B cell (primary cell): ENCODE data around the gene GALNT7. TPM values are rescaled to one million over a fixed set of nuclear protein-coding genes. Genes with fewer than 3 reads are reported as not detected.

ENCODE experiments used
- ATAC-seq: fragments of 200-7000 bp; cut with Tn5 transposase; one replicate; pipeline ENCODE4 v1.10.0; 2021; ENCODE audit warnings: low read depth, mild to moderate bottlenecking, moderate number of reproducible peaks, moderate library complexity
- CTCF ChIA-PET: fragments of 350-600 bp; sonication (Branson Sonifier 250); formaldehyde crosslinking; loops from one replicate; lab custom pipeline; 2021; ENCODE audit warnings: antibody characterized with exemption, inconsistent platforms; lab: Charles Lee
- POLR2A ChIA-PET: fragments of 350-600 bp; sonication (Branson Sonifier 250); formaldehyde crosslinking; loops from one replicate; lab custom pipeline; 2021; ENCODE audit warnings: antibody characterized with exemption; lab: Charles Lee
- DNase-seq: peaks from one replicate; pipeline ENCODE4 v3.0.0; 2013
- H2AFZ ChIP-seq: 2 replicates; pipeline ENCODE4 v1.6.1; 2012; ENCODE audit warnings: mild to moderate bottlenecking, low read depth, low read length; ENCODE audit not compliant: insufficient read depth, poor library complexity, severe bottlenecking
- H3K27ac ChIP-seq, 2 donors: 1 replicate in 1 of 2; 2 replicates in 1 of 2; pipeline ENCODE4 v1.5.1; 2012 to 2013; ENCODE audit warnings: low read length in 2 of 2, mild to moderate bottlenecking in 2 of 2, moderate library complexity in 1 of 2
- H3K27me3 ChIP-seq, 4 experiments: fragments of 200-600 bp in 1 of 4; sonication (generic) in 1 of 4; replicated peaks in 1 of 4; 1 replicate in 2 of 4; 2 replicates in 2 of 4; pipeline versions ENCODE4 v1.6.1 to v1.7.0; 2013 to 2016; ENCODE audit warnings: low read length in 3 of 4, mild to moderate bottlenecking in 2 of 4, mixed read lengths in 1 of 4, moderate library complexity in 1 of 4; ENCODE audit not compliant: insufficient read depth in 4 of 4, control insufficient read depth in 3 of 4; ENCODE audit errors: control extremely low read depth in 1 of 4
- H3K36me3 ChIP-seq, 2 experiments: replicated peaks in 1 of 2; 1 replicate in 1 of 2; 2 replicates in 1 of 2; pipeline versions ENCODE4 v1.6.1 to v1.7.1; 2013; ENCODE audit warnings: low read length in 1 of 2; ENCODE audit not compliant: insufficient read depth in 2 of 2, control insufficient read depth in 1 of 2; ENCODE audit errors: control extremely low read depth in 1 of 2, extremely low read depth in 1 of 2
- H3K4me1 ChIP-seq, 2 donors: fragments of 200-600 bp in 1 of 2; sonication (generic) in 1 of 2; 1 replicate in 1 of 2; 2 replicates in 1 of 2; pipeline versions ENCODE4 v1.5.1 to v1.6.1; 2013 to 2017; ENCODE audit warnings: low read length in 2 of 2; ENCODE audit not compliant: control insufficient read depth in 2 of 2, insufficient read depth in 2 of 2
- H3K4me2 ChIP-seq: replicated peaks from 2 replicates; pipeline ENCODE3; 2012; ENCODE audit warnings: mild to moderate bottlenecking, low read depth, low read length; ENCODE audit not compliant: poor library complexity, severe bottlenecking
- H3K4me3 ChIP-seq, 5 experiments: fragments of 200-600 bp in 1 of 5; sonication (generic) in 1 of 5; 1 replicate in 3 of 5; 2 replicates in 2 of 5; pipeline versions ENCODE4 v1.5.1 to v1.7.0; 2011 to 2016; ENCODE audit warnings: low read length in 4 of 5, mild to moderate bottlenecking in 4 of 5, low read depth in 2 of 5, control low read depth in 1 of 5, moderate library complexity in 1 of 5; ENCODE audit not compliant: insufficient read depth in 1 of 5; ENCODE audit errors: control extremely low read depth in 1 of 5, extremely low read depth in 1 of 5
- H3K79me2 ChIP-seq: fragments of 200-600 bp; sonication (generic); one replicate; pipeline ENCODE4 v1.6.0; 2016; ENCODE audit warnings: low read length; ENCODE audit not compliant: control insufficient read depth, insufficient read depth
- H3K9ac ChIP-seq: fragments of 200-600 bp; sonication (generic); 2 replicates; pipeline ENCODE4 v1.6.1; 2017; ENCODE audit warnings: mild to moderate bottlenecking, low read length, moderate library complexity
- H3K9me3 ChIP-seq, 3 donors: one replicate each; pipeline versions ENCODE4 v1.6.1 to v1.7.1; 2013; ENCODE audit warnings: low read length in 2 of 3; ENCODE audit not compliant: control insufficient read depth in 2 of 3, insufficient read depth in 1 of 3; ENCODE audit errors: control extremely low read depth in 1 of 3
- H4K20me1 ChIP-seq: 2 replicates; pipeline ENCODE4 v1.6.0; 2012; ENCODE audit warnings: mild to moderate bottlenecking, low read length; ENCODE audit not compliant: insufficient read depth, control insufficient read depth, poor library complexity, severe bottlenecking
- H3K27ac Mint-ChIP-seq: one replicate; pipeline ENCODE4 v1.8.0; 2021; ENCODE audit warnings: mixed read lengths
- H3K27me3 Mint-ChIP-seq: one replicate; pipeline ENCODE4 v1.8.0; 2021; ENCODE audit warnings: mixed read lengths
- H3K4me1 Mint-ChIP-seq: one replicate; pipeline ENCODE4 v1.8.0; 2021; ENCODE audit warnings: mixed read lengths
- H3K4me3 Mint-ChIP-seq: one replicate; pipeline ENCODE4 v1.8.0; 2021; ENCODE audit warnings: mixed read lengths
- H3K9me3 Mint-ChIP-seq: one replicate; pipeline ENCODE4 v1.8.0; 2022; ENCODE audit warnings: mixed read lengths; ENCODE audit not compliant: insufficient read depth
- EZH2 ChIP-seq: IDR thresholded peaks from 2 replicates; pipeline ENCODE4 v1.6.1; 2012; ENCODE audit warnings: borderline replicate concordance, low read depth, mild to moderate bottlenecking, moderate library complexity, low read length; ENCODE audit not compliant: insufficient read depth, poor library complexity, severe bottlenecking
- WGBS: methylation state at CpG from one replicate; pipeline ENCODE4 v1.1.5; 2013; ENCODE audit warnings: missing lambda C conversion rate; ENCODE audit not compliant: insufficient coverage; 5-methylcytosine and 5-hydroxymethylcytosine counted together
- intact Hi-C: fragments of 100-400 bp; cut with micrococcal nuclease; formaldehyde crosslinking; loops from one replicate; pipeline ENCODE4 v1.10.0; 2022
- polyA plus RNA-seq: library from polyadenylated mRNA; depleted of rRNA; stranded (reverse); fragments of >200 nt; gene quantifications from 2 replicates; pipeline ENCODE4 v1.2.3, GENCODE V29; 2012
- total RNA-seq, 2 donors: library from RNA; stranded (reverse); fragments of 120-200 nt in 1 of 2; gene quantifications; 1 replicate in 1 of 2; 2 replicates in 1 of 2; pipeline versions ENCODE4 v1.2.3 to v1.2.4, GENCODE V29; 2013 to 2022
- TF ChIP-seq, protein P1 (sequence below): fragments of 200-600 bp; IDR thresholded peaks from one replicate; pipeline ENCODE4 v1.8.0; 2022; ENCODE audit warnings: antibody characterized with exemption, mild to moderate bottlenecking

The GALNT7 gene
- total and polyA plus RNA-seq, 2 donors (not counting 1 experiment from before 2014, with no cell fraction given): 5.8 to 23.7 TPM

DNA sequence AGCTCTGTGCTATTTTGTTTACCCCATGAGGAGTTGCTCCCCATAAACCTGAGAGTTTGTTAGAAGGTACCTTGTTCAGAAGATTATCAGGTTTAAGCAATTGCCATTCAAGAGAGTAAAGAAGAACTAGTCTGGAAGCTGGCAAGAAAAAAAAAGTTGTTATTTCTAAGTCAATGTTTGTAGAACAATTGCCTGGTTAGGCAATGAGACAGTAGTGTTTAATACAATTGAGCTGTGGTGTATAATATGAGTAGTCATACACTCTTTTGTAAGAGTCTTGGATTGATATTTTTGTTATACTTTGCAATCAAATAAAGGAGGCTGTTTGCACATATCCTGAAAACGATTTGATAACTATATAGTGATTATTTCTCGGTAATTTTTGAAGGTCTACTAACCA lies 44.7 kb downstream of the GALNT7 start:
- H3K27me3 ChIP-seq: no peaks in the 10 kb centered on the region
- no CpG with 5 or more reads among the region's 2 CpGs for WGBS
- CTCF ChIA-PET: no interaction called here
- Mint-ChIP-seq H3K4me1 (peaks cover 17% of the 10 kb centered on the region), H3K27me3 (no peaks in the 10 kb centered on the region), H3K27ac (no peak overlapping the region), H3K4me3 (no peak overlapping the region), H3K9me3 (peaks cover 1% of the 10 kb centered on the region)
- H3K36me3 ChIP-seq: no peaks in the 10 kb centered on the region
- intact Hi-C loops: no loop called here
- H3K4me2 ChIP-seq: no peak overlapping the region
- no peak overlapping the region for H3K4me3 ChIP-seq
- DNase-seq (no peak), ATAC-seq (no peak)
- H3K9ac ChIP-seq: no peak overlapping the region
- H3K27ac ChIP-seq: no peak overlapping the region
- H2AFZ ChIP-seq: no peak overlapping the region
- POLR2A ChIA-PET: no interaction called here
- TF ChIP-seq, protein P1, sequence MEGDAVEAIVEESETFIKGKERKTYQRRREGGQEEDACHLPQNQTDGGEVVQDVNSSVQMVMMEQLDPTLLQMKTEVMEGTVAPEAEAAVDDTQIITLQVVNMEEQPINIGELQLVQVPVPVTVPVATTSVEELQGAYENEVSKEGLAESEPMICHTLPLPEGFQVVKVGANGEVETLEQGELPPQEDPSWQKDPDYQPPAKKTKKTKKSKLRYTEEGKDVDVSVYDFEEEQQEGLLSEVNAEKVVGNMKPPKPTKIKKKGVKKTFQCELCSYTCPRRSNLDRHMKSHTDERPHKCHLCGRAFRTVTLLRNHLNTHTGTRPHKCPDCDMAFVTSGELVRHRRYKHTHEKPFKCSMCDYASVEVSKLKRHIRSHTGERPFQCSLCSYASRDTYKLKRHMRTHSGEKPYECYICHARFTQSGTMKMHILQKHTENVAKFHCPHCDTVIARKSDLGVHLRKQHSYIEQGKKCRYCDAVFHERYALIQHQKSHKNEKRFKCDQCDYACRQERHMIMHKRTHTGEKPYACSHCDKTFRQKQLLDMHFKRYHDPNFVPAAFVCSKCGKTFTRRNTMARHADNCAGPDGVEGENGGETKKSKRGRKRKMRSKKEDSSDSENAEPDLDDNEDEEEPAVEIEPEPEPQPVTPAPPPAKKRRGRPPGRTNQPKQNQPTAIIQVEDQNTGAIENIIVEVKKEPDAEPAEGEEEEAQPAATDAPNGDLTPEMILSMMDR: no peak
- TF ChIP-seq EZH2: no peak
- peaks cover 60% of the 10 kb centered on the region for H3K79me2 ChIP-seq
- no peaks in the 10 kb centered on the region for H3K4me1 ChIP-seq
- no peaks in the 10 kb centered on the region for H3K9me3 ChIP-seq
- H4K20me1 ChIP-seq: no peaks in the 10 kb centered on the region

DNA sequence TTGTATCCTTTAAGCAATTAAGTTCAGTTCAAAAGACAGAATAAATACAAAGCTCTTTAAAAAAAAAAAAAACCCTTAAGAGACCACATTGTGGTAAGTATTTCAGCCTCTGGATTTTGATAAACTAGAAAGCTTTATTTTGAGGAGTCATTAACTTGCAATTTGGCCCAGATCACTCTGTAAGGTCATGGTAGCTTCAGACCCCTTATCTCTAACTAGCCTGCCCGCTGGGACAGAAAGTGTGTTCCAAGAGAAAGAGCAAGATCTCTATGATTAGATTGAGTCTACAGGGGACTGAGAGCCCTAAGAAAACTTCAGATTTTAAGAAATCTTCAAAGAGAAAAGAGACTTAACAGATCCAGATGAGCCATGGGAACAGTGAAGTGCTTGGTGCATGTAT lies 45.6 kb downstream of the GALNT7 start:
- no peak for ATAC-seq

More for the DNA sequence above, 45.6 kb downstream of the GALNT7 start:
- Histone ChIP-seq H3K4me1 (peaks cover 0 to 5% of the 10 kb centered on the region in 2 donors), H3K27me3 (no peaks in the 10 kb centered on the region), H3K27ac (no peak overlapping the region), H3K9ac (no peak overlapping the region), H4K20me1 (no peaks in the 10 kb centered on the region), H3K4me3 (no peak overlapping the region), H3K36me3 (no peaks in the 10 kb centered on the region), H3K4me2 (no peak overlapping the region), H3K9me3 (no peaks in the 10 kb centered on the region), H2AFZ (no peak overlapping the region), H3K79me2 (peaks cover 60% of the 10 kb centered on the region)
- ChIA-PET CTCF (no interaction called here), POLR2A (no interaction called here)
- no peaks in the 10 kb centered on the region for H3K27me3 Mint-ChIP-seq
- no peak for TF ChIP-seq EZH2
- TF ChIP-seq, protein P1: no peak
- peaks cover 23% of the 10 kb centered on the region for H3K4me1 Mint-ChIP-seq
- H3K27ac Mint-ChIP-seq: no peak overlapping the region
- intact Hi-C loops: no loop called here
- WGBS: no CpG with 5 or more reads among the region's 1 CpG
- no peak for DNase-seq
- H3K9me3 Mint-ChIP-seq: peaks cover 1% of the 10 kb centered on the region
- no peak overlapping the region for H3K4me3 Mint-ChIP-seq
